ENCODE measurements around the gene TIMM23B.
"Not testable (repeated sequence)": the region's sequence is repeated elsewhere in the genome, so short reads cannot be mapped to it uniquely, and the experiment has no call there.

TIMM23B gene

GRCh38 chr10:49941447-49942338 is at the start of gene TIMM23B, which contains the start of gene PARG:
Gene TIMM23B, plus strand, starts transcription at chr10:49942053. Its CDS starts 142 bp downstream, at chr10:49942195.
Gene PARG, minus strand, starts transcription at chr10:49942027. Its CDS starts 302 bp downstream, at chr10:49941725.
- peak; percentile 71 for DNase-seq

- not testable (repeated sequence) for DNase-seq
These were observed 41.9 kb upstream of the TIMM23B start for GRCh38 chr10:49899999-49900398.

- DNase-seq: not testable (repeated sequence)
These were observed 41.4 kb upstream of the TIMM23B start for GRCh38 chr10:49900406-49900805.

- DNase-seq: not testable (repeated sequence)
These were observed 38.0 kb upstream of the TIMM23B start for GRCh38 chr10:49903829-49904228.

- not testable (repeated sequence) for DNase-seq
These were observed 33.4 kb upstream of the TIMM23B start for GRCh38 chr10:49908290-49909080.

- DNase-seq: not testable (repeated sequence)
These were observed 31.6 kb upstream of the TIMM23B start for GRCh38 chr10:49910295-49910694.

GRCh38 chr10:49916451-49916850 is 25.4 kb upstream of the TIMM23B start:
- DNase-seq: not testable (repeated sequence)

GRCh38 chr10:49917927-49918326 is 23.9 kb upstream of the TIMM23B start:
- DNase-seq: not testable (repeated sequence)

GRCh38 chr10:49922041-49922440 is 19.8 kb upstream of the TIMM23B start:
- DNase-seq: not testable (repeated sequence)

- not testable (repeated sequence) for DNase-seq
These were observed 18.3 kb upstream of the TIMM23B start for GRCh38 chr10:49923572-49923971.

GRCh38 chr10:49931276-49931675 is 10.6 kb upstream of the TIMM23B start:
- DNase-seq: not testable (repeated sequence)

GRCh38 chr10:49931959-49932728 is 9.7 kb upstream of the TIMM23B start:
- DNase-seq: not testable (repeated sequence)

- not testable (repeated sequence) for DNase-seq
These were observed 469 bp downstream of the TIMM23B start for GRCh38 chr10:49942339-49942705.

- DNase-seq: not testable (repeated sequence)
These were observed 1.8 kb downstream of the TIMM23B start for GRCh38 chr10:49943607-49944006.

- not testable (repeated sequence) for DNase-seq
These were observed 6.3 kb downstream of the TIMM23B start for GRCh38 chr10:49948142-49948541.

GRCh38 chr10:49948737-49949136 is 6.9 kb downstream of the TIMM23B start:
- DNase-seq: not testable (repeated sequence)

GRCh38 chr10:49952006-49952405 is 10.2 kb downstream of the TIMM23B start:
- not testable (repeated sequence) for DNase-seq

- DNase-seq: not testable (repeated sequence)
These were observed 11.3 kb downstream of the TIMM23B start for GRCh38 chr10:49953122-49953521.

- DNase-seq: not testable (repeated sequence)
These were observed 28.5 kb downstream of the TIMM23B start for GRCh38 chr10:49970331-49970857.

GRCh38 chr10:49971466-49971865 is 29.6 kb downstream of the TIMM23B start:
- DNase-seq: not testable (repeated sequence)

GRCh38 chr10:49972094-49972493 is 30.2 kb downstream of the TIMM23B start:
- DNase-seq: not testable (repeated sequence)

- DNase-seq: not testable (repeated sequence)
These were observed 35.9 kb downstream of the TIMM23B start for GRCh38 chr10:49977756-49978155.
